A549 (cell line): ENCODE data around the gene MAMDC4. TPM values are rescaled to one million over a fixed set of nuclear protein-coding genes. Genes with fewer than 3 reads are reported as not detected.

Experiments
- ATAC-seq, 2 experiments: fragments of 200-7000 bp in 1 of 2; fragments of >200 bp in 1 of 2; cut with Nextera tagmentation in 1 of 2; cut with Tn5 transposase in 1 of 2; 3 replicates each; pipeline versions ENCODE4 v1.8.0 to v1.9.1; 2018 to 2020; ENCODE audit warnings: mild to moderate bottlenecking in 1 of 2, moderate library complexity in 1 of 2
- CTCF ChIA-PET: fragments of 300-600 bp; sonication (Branson Sonifier 250); formaldehyde crosslinking; extraction: SDS; loops from one replicate; lab custom pipeline; 2021; ENCODE audit warnings: antibody characterized with exemption, inconsistent platforms; lab: Yijun Ruan, JAX
- POLR2A ChIA-PET: fragments of 350-600 bp; formaldehyde crosslinking; extraction: SDS; loops from one replicate; lab custom pipeline; 2021; ENCODE audit warnings: antibody characterized with exemption, inconsistent platforms; lab: Yijun Ruan, JAX
- DNase-seq, 2 experiments: peaks; one replicate each; pipeline versions ENCODE4 v3.0.0 to v3.0.0-alpha.2; 2011 to 2016; ENCODE audit warnings: low read depth in 1 of 2, low spot score in 1 of 2
- FAIRE-seq: peaks from 2 replicates; lab custom pipeline; 2011; peaks lifted over from hg19 to GRCh38; lab: Jason Lieb, UNC
- H3K27ac ChIP-seq, 2 experiments: fragments of >200 bp; sonication (Bioruptor Twin); formaldehyde crosslinking; 3 replicates each; pipeline ENCODE4 v1.5.1; 2016 to 2017
- H3K4me1 ChIP-seq: fragments of >200 bp; sonication (Bioruptor Twin); formaldehyde crosslinking; 3 replicates; pipeline ENCODE4 v1.6.1; 2016
- H3K4me2 ChIP-seq: fragments of >200 bp; sonication (Bioruptor Twin); formaldehyde crosslinking; 3 replicates; pipeline ENCODE4 v1.6.1; 2016
- H3K4me3 ChIP-seq: fragments of >200 bp; sonication (Bioruptor Twin); formaldehyde crosslinking; 3 replicates; pipeline ENCODE4 v1.5.1; 2016
- H3K9me3 ChIP-seq: fragments of >200 bp; sonication (Bioruptor Twin); formaldehyde crosslinking; 3 replicates; pipeline ENCODE4 v1.6.1; 2016
- BHLHE40 ChIP-seq: IDR thresholded peaks from 2 replicates; pipeline ENCODE4 v1.6.1; 2012; ENCODE audit warnings: low read depth, low read length, inconsistent platforms
- CHD2 ChIP-seq: fragments of 150-350 bp; IDR thresholded peaks from 2 replicates; pipeline ENCODE4 v1.6.1; 2014; ENCODE audit warnings: low read length; ENCODE audit not compliant: partially characterized antibody
- E2F6 ChIP-seq: IDR thresholded peaks from 2 replicates; pipeline ENCODE4 v1.6.1; 2012; ENCODE audit warnings: low read depth, borderline replicate concordance
- EHF ChIP-seq: fragments of 250-450 bp; sonication (Bioruptor Pico); IDR thresholded peaks from 2 replicates; pipeline ENCODE4 v1.5.0; 2020; ENCODE audit warnings: mild to moderate bottlenecking
- FOSB ChIP-seq: fragments of 250-450 bp; sonication (Bioruptor Pico); IDR thresholded peaks from 2 replicates; pipeline ENCODE4 v1.5.0; 2020; ENCODE audit warnings: mild to moderate bottlenecking, moderate library complexity
- FOXS1 ChIP-seq: fragments of 250-450 bp; sonication (Bioruptor Pico); IDR thresholded peaks from 2 replicates; pipeline ENCODE4 v1.5.0; 2020; ENCODE audit warnings: mild to moderate bottlenecking, moderate library complexity
- HES2 ChIP-seq: fragments of >200 bp; sonication (Bioruptor Twin); formaldehyde crosslinking; IDR thresholded peaks from 2 replicates; pipeline ENCODE4 v1.6.1; 2016
- HEYL ChIP-seq: fragments of 250-450 bp; sonication (Bioruptor Pico); IDR thresholded peaks from 2 replicates; pipeline ENCODE4 v1.8.0; 2021; ENCODE audit warnings: mild to moderate bottlenecking, moderate library complexity
- HMGXB4 ChIP-seq: fragments of 250-450 bp; sonication (Bioruptor Pico); IDR thresholded peaks from 2 replicates; pipeline ENCODE4 v1.5.0; 2021; ENCODE audit warnings: mild to moderate bottlenecking, moderate library complexity, borderline replicate concordance
- MAZ ChIP-seq: fragments of 150-350 bp; IDR thresholded peaks from 2 replicates; pipeline ENCODE4 v1.6.1; 2014; ENCODE audit warnings: antibody characterized with exemption, low read depth, low read length, borderline replicate concordance
- POLR2A ChIP-seq: IDR thresholded peaks from 2 replicates; pipeline ENCODE4 v1.6.1; 2012; ENCODE audit warnings: mild to moderate bottlenecking, low read length
- POLR2AphosphoS2 ChIP-seq: conservative IDR thresholded peaks from 2 replicates; pipeline ENCODE4 v1.6.1; 2012; ENCODE audit warnings: low read length, improper control_type of control experiment, inconsistent platforms
- RFX5 ChIP-seq: fragments of 450-650 bp; IDR thresholded peaks from 2 replicates; pipeline ENCODE4 v1.7.1; 2014; ENCODE audit warnings: antibody characterized with exemption, mild to moderate bottlenecking, moderate library complexity
- RNF2 ChIP-seq: fragments of 200-600 bp; sonication (generic); IDR thresholded peaks from 2 replicates; pipeline ENCODE4 v1.6.1; 2016; ENCODE audit warnings: low read depth, mild to moderate bottlenecking, antibody characterized with exemption, moderate library complexity, borderline replicate concordance
- TP53 ChIP-seq: fragments of 250-450 bp; sonication (Bioruptor Pico); IDR thresholded peaks from 2 replicates; pipeline ENCODE4 v1.5.0; 2021; ENCODE audit warnings: mild to moderate bottlenecking, moderate library complexity
- USF2 ChIP-seq: fragments of 450-650 bp; IDR thresholded peaks from 2 replicates; pipeline ENCODE4 v1.6.1; 2014; ENCODE audit warnings: antibody characterized with exemption
- ZSCAN20 ChIP-seq: fragments of 250-450 bp; sonication (Bioruptor Pico); IDR thresholded peaks from 2 replicates; pipeline ENCODE4 v1.8.0; 2022; ENCODE audit warnings: mild to moderate bottlenecking, moderate library complexity
- WGBS: methylation state at CpG from one replicate; pipeline ENCODE4 v1.1.6; 2017; ENCODE audit errors: missing lambda C conversion rate; 5-methylcytosine and 5-hydroxymethylcytosine counted together
- polyA plus RNA-seq, 4 experiments: library from polyadenylated mRNA; depleted of rRNA in 3 of 4; stranded (reverse); fragments of >200 nt; fragmentation: RNase III in 1 of 4; extraction: RNeasy Plus Mini Kit Qiagen cat#74134 plus additional on column Dnase treatment in 1 of 4; gene quantifications; 2 replicates in 3 of 4; 3 replicates in 1 of 4; pipeline ENCODE4 v1.2.3, GENCODE V29; 2011 to 2017

The MAMDC4 gene
- polyA plus RNA-seq, 2 of the 4 experiments (the other 2 are of a cell fraction) = 1.3 to 7.3 TPM

DNA sequence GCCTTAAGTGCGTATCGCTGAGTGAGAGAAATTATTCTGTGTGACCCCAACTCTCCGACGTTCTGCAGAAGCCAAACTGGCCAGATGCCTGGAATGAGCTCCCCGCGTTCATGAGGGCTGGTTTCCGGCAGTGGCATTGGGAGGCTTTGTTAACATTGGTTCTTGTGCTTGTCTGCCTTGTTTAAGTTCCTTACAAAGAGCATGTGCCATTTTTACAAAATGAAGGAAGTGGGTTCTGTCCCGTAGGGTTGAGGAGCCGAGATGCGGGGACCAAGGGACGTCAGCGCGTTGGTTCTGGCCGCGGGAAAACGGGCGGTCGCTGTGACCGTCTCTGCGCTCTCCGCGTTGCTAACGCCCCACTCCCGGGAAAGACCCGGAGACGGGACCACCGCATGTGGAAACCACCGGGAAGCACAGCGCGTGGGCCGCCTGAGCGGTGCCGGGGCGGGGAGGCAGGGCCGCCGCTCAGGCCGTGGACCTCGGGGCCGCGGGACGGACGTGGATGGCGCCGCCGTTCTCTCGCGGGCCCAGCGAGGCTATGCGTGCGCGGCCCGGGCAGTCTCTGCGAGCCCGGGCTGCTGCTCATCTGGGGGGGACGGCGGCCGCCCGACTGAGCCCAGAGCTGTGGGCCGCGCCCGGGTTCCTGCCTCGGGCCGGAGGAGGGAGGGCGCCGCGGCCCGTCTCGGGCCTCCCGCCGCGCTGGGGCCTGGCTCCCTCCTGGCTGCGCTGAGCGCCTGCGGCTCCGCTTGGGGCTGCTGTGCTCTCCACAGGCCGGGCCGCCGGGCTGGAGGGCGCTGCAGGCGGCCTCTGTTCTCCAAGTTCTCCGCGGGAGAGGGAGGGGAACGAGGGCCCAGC is 30.9 kb upstream of the MAMDC4 start:
- TF ChIP-seq ZSCAN20 (CRISPR knock-in tag) (no peak), HES2 (no peak)
- 95% methylated on average over 59 of the region's 83 CpGs for WGBS
- Histone ChIP-seq H3K27ac (no peak overlapping the region), H3K9me3 (no peaks in the 10 kb centered on the region), H3K4me2 (no peak overlapping the region), H3K4me3 (no peak overlapping the region), H3K4me1 (no peaks in the 10 kb centered on the region)
- POLR2A ChIA-PET = no interaction called here
- DNase-seq = no peak
- CTCF ChIA-PET = interaction anchor here (0.7 to 6.5 kb wide), 7 partner anchors 9 to 214 kb away, joined by 3 to 44 read pairs (median 4); partner anchors contain the start of genes AJM1, RABL6 and TMEM141
- no peak for ATAC-seq
- no peak for FAIRE-seq

GRCh38 chr9:136821826-136822544 is 30.2 kb upstream of the MAMDC4 start:
- no peak for TF ChIP-seq MAZ
- no peak for TF ChIP-seq RNF2
- TF ChIP-seq FOXS1 (CRISPR knock-in tag) = no peak
- TF ChIP-seq USF2 = no peak
- TF ChIP-seq E2F6 = no peak
- no peak for TF ChIP-seq TP53 (CRISPR knock-in tag)
- no peak for TF ChIP-seq RFX5
- no peak for TF ChIP-seq FOSB
- no peak for TF ChIP-seq POLR2AphosphoS2
- no peak for TF ChIP-seq CHD2
- no peak for TF ChIP-seq HEYL (CRISPR knock-in tag)
- no peak for TF ChIP-seq EHF (CRISPR knock-in tag)
- TF ChIP-seq POLR2A = no peak
- TF ChIP-seq HMGXB4 = no peak
- TF ChIP-seq BHLHE40 = no peak
- Histone ChIP-seq H3K9me3 (no peaks in the 10 kb centered on the region), H3K4me3 (no peak overlapping the region), H3K4me1 (no peaks in the 10 kb centered on the region), H3K27ac (no peak overlapping the region), H3K4me2 (no peak overlapping the region)
- FAIRE-seq (no peak), DNase-seq (no peak), ATAC-seq (no peak)
- CTCF ChIA-PET = interaction anchor here (0.6 to 6.5 kb wide), 7 partner anchors 9 to 207 kb away, joined by 3 to 44 read pairs (median 3); partner anchors contain the start of genes AJM1 and RABL6
- POLR2A ChIA-PET = no interaction called here
- WGBS = 95% methylated on average over 40 of the region's 42 CpGs
